Measurements from ENCODE around the gene GAPDH.
A peak's percentile ranks its signal among the peaks of the same experiment; 100 is the strongest.
"Not testable (repeated sequence)": the region's sequence is repeated elsewhere in the genome, so short reads cannot be mapped to it uniquely, and the experiment has no call there.

GAPDH gene

GRCh38 chr12:6535697-6535946, 1.3 kb downstream of the GAPDH start:
- TF ChIP-seq CTCF (IDR thresholded peaks at IDR 0.05; ENCODE audit: insufficient read depth, low read length, missing control alignments) = no peak
- ChIA-PET POLR2A (interaction anchor here (0.7 to 8.1 kb wide), 11 partner anchors 9 to 308 kb away, joined by 3 to 359 read pairs (median 7); partner anchors contain the start of genes IFFO1, MRPL51, TAPBPL and VAMP1), CTCF (interaction anchor here (0.8 to 8.6 kb wide), 5 partner anchors 16 to 112 kb away, joined by 3 to 235 read pairs (median 4); partner anchors contain the start of gene IFFO1)
- DNase-seq (ENCODE audit: low read depth, low spot score) = no peak
- peak overlapping the region; percentile 97 for H3K4me3 ChIP-seq (ENCODE audit: low read depth, low read length)

- ChIA-PET CTCF (interaction anchor here (0.8 to 8.6 kb wide), 6 partner anchors 16 to 112 kb away, joined by 3 to 235 read pairs (median 6); partner anchors contain the start of gene IFFO1), POLR2A (interaction anchor here (0.7 to 8.1 kb wide), 11 partner anchors 8 to 200 kb away, joined by 3 to 359 read pairs (median 7); partner anchors contain the start of genes IFFO1, MRPL51, TAPBPL and VAMP1)
- DNase-seq (ENCODE audit: low read depth, low spot score) = no peak
- TF ChIP-seq CTCF (IDR thresholded peaks at IDR 0.05; ENCODE audit: insufficient read depth, low read length, missing control alignments) = no peak
- H3K4me3 ChIP-seq (ENCODE audit: low read depth, low read length) = peak overlapping the region; percentile 97
These were observed 1.9 kb downstream of the GAPDH start for GRCh38 chr12:6535960-6536847.

- CTCF ChIA-PET = interaction anchor here (0.5 to 8.6 kb wide), 14 partner anchors 10 to 202 kb away, joined by 3 to 235 read pairs (median 3); partner anchors contain the start of genes IFFO1, MRPL51 and NOP2
These were observed 2.7 kb downstream of the GAPDH start for GRCh38 chr12:6536894-6537579.

GRCh38 chr12:6537580-6538419, 3.5 kb downstream of the GAPDH start:
- CTCF ChIA-PET = interaction anchor here (0.5 to 8.6 kb wide), 17 partner anchors 11 to 202 kb away, joined by 3 to 235 read pairs (median 3); partner anchors contain the start of genes CD27, IFFO1, MRPL51 and NOP2
- POLR2A ChIA-PET = interaction anchor here (0.6 to 8.1 kb wide), 7 partner anchors 13 to 114 kb away, joined by 3 to 359 read pairs (median 7); partner anchors contain the start of genes IFFO1, MRPL51, NOP2 and VAMP1
- TF ChIP-seq CTCF (IDR thresholded peaks at IDR 0.05; ENCODE audit: insufficient read depth, low read length, missing control alignments) = peak; percentile 62
- not testable (repeated sequence) for DNase-seq (ENCODE audit: low read depth, low spot score)
- H3K4me3 ChIP-seq (ENCODE audit: low read depth, low read length) = peak overlapping the region; percentile 97

More at GRCh38 chr12:6536894-6537579, 2.7 kb downstream of the GAPDH start:
- DNase-seq (ENCODE audit: low read depth, low spot score) = no peak
- H3K4me3 ChIP-seq (ENCODE audit: low read depth, low read length) = peak overlapping the region; percentile 97
- no peak for TF ChIP-seq CTCF (IDR thresholded peaks at IDR 0.05; ENCODE audit: insufficient read depth, low read length, missing control alignments)
- POLR2A ChIA-PET = interaction anchor here (0.6 to 8.1 kb wide), 5 partner anchors 14 to 67 kb away, joined by 3 to 359 read pairs (median 21); partner anchors contain the start of genes IFFO1, NOP2 and VAMP1

- DNase-seq (ENCODE audit: low read depth, low spot score) = no peak
- H3K4me3 ChIP-seq (ENCODE audit: low read depth, low read length) = peak overlapping the region; percentile 25
- TF ChIP-seq CTCF (IDR thresholded peaks at IDR 0.05; ENCODE audit: insufficient read depth, low read length, missing control alignments) = no peak
These were observed 4.3 kb downstream of the GAPDH start for GRCh38 chr12:6538420-6539313.

More at GRCh38 chr12:6538420-6539313, 4.3 kb downstream of the GAPDH start:
- ChIA-PET CTCF (interaction anchor here (1.1 to 8.6 kb wide), 9 partner anchors 13 to 118 kb away, joined by 3 to 235 read pairs (median 4); partner anchors contain the start of genes CD27 and IFFO1), POLR2A (interaction anchor here (0.7 to 8.1 kb wide), 8 partner anchors 12 to 313 kb away, joined by 3 to 359 read pairs (median 6); partner anchors contain the start of genes CDCA3, IFFO1, MRPL51 and NOP2)
